Thyroid gland (tissue), 4 donors: ENCODE data around the gene MPZL2.

Experiments used
- POLR2A ChIP-seq, 2 donors: fragments of 450-650 bp; IDR thresholded peaks; one replicate each; pipeline ENCODE4 v1.6.1; 2017; ENCODE audit warnings: antibody characterized with exemption in 2 of 2, mild to moderate bottlenecking in 2 of 2, moderate library complexity in 1 of 2
- TF ChIP-seq, protein P1 (sequence below), 6 experiments: fragments of 200-600 bp in 3 of 6; fragments of 450-650 bp in 3 of 6; sonication (generic) in 3 of 6; IDR thresholded peaks; one replicate each; pipeline ENCODE4 v1.5.1; 2016 to 2019; ENCODE audit warnings: antibody characterized with exemption in 6 of 6, mild to moderate bottlenecking in 2 of 6, inconsistent platforms in 1 of 6, moderate library complexity in 1 of 6

DNA sequence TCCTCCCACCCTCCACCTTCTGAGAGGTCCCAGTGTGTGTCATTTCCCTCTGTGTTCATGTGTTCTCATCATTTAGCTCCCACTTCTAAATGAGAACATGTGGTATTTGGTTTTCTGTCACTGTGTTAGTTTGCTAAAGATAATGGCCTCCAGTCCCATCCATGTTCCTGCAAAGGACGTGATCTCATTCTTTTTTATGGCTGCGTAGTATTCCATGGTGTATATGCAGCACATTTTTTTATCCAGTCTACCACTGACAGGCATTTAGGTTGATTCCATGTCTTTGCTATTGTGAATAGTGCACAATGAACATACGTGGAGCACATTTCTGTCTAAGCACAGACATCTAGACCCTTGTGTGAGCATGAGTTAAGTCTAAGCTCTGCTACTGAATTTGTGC lies 46.2 kb upstream of the MPZL2 start:
- TF ChIP-seq POLR2A (IDR thresholded peaks at IDR 0.05): no peak
- TF ChIP-seq, protein P1, sequence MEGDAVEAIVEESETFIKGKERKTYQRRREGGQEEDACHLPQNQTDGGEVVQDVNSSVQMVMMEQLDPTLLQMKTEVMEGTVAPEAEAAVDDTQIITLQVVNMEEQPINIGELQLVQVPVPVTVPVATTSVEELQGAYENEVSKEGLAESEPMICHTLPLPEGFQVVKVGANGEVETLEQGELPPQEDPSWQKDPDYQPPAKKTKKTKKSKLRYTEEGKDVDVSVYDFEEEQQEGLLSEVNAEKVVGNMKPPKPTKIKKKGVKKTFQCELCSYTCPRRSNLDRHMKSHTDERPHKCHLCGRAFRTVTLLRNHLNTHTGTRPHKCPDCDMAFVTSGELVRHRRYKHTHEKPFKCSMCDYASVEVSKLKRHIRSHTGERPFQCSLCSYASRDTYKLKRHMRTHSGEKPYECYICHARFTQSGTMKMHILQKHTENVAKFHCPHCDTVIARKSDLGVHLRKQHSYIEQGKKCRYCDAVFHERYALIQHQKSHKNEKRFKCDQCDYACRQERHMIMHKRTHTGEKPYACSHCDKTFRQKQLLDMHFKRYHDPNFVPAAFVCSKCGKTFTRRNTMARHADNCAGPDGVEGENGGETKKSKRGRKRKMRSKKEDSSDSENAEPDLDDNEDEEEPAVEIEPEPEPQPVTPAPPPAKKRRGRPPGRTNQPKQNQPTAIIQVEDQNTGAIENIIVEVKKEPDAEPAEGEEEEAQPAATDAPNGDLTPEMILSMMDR (IDR thresholded peaks at IDR 0.05): no peak
